Measurements from ENCODE around the gene AFM.

The AFM gene, protein sequence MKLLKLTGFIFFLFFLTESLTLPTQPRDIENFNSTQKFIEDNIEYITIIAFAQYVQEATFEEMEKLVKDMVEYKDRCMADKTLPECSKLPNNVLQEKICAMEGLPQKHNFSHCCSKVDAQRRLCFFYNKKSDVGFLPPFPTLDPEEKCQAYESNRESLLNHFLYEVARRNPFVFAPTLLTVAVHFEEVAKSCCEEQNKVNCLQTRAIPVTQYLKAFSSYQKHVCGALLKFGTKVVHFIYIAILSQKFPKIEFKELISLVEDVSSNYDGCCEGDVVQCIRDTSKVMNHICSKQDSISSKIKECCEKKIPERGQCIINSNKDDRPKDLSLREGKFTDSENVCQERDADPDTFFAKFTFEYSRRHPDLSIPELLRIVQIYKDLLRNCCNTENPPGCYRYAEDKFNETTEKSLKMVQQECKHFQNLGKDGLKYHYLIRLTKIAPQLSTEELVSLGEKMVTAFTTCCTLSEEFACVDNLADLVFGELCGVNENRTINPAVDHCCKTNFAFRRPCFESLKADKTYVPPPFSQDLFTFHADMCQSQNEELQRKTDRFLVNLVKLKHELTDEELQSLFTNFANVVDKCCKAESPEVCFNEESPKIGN

DNA sequence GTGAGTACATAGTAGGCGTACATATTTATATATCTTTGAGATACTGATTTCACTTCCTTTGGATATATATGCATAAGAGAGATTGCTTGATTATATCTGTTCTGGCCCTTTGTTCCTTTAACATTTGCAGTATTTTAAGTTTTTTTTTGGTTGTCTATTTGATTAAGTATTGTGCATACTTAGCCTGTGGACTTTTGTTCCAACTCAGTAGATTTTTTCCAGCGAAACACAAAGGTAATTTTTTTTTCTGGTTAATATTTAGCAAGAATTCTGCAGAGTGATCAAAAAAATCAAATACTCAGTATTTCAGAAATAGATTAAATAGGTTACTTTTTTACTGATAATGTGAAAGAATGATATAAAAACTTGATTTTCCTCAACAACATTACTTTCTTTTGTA lies at the start of gene AFM:
Gene AFM (plus strand): TSS at position 388 of the 400 bp plus-strand sequence. CDS start 31 bp downstream, outside the sequence.
- no peak for DNase-seq

DNA sequence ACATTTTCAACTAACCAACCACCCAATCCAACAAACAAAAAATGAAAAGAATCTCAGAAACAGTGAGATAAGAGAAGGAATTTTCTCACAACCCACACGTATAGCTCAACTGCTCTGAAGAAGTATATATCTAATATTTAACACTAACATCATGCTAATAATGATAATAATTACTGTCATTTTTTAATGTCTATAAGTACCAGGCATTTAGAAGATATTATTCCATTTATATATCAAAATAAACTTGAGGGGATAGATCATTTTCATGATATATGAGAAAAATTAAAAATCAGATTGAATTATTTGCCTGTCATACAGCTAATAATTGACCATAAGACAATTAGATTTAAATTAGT lies 49.8 kb upstream of the AFM start:
- no peak for DNase-seq

DNA sequence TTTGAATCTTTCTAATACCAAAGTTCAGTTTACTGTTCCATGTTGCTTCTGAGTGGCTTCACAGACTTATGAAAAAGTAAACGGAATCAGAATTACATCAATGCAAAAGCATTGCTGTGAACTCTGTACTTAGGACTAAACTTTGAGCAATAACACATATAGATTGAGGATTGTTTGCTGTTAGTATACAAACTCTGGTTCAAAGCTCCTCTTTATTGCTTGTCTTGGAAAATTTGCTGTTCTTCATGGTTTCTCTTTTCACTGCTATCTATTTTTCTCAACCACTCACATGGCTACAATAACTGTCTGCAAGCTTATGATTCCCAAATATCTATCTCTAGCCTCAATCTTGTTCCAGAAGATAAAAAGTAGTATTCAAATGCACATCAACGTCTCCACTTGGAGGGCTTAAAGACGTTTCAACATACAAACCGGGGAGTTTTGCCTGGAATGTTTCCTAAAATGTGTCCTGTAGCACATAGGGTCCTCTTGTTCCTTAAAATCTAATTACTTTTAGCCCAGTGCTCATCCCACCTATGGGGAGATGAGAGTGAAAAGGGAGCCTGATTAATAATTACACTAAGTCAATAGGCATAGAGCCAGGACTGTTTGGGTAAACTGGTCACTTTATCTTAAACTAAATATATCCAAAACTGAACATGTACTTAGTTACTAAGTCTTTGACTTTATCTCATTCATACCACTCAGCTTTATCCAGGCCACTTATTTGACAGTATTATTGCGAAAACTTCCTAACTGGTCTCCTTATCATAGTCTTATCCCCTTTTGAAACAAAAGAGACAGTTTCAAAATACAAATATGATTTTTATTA lies 49.2 kb upstream of the AFM start:
- DNase-seq: no peak

DNA sequence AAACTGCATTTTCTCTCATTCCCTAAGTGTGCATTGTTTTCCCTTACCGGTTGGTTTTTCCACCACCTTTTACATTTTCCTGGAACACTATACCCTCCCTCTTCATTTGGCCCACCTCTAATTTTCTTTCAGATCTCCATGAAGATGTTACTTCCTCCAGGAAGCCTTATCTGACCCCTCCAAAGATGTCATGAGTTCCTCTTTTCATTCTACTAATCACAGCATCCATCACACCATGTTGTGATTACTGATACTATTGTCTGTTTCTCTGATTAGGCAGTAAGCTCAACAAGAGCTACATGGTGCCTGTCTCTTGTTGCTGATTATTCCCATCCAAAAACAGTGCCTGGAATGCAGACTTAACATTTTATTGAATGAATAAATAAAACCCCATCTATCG lies 48.4 kb upstream of the AFM start:
- no peak for DNase-seq

DNA sequence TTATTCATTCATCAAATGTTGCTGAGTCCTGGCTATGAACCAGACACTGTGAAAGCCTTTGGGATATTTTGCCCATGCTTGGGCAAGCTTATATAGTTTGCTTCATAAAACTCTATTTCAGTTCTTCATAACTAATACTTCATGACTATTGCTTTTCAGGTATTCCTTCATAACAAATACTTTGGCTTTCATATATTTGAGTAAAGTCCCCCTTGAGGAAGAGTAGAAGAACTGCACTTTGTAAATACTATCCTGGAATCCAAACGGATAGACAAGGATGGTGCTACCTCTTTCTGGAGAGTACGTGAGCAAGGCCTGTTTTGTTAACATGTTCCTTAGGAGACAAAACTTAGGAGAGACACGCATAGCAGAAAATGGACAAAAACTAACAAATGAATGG lies 47.2 kb upstream of the AFM start:
- DNase-seq: no peak

DNA sequence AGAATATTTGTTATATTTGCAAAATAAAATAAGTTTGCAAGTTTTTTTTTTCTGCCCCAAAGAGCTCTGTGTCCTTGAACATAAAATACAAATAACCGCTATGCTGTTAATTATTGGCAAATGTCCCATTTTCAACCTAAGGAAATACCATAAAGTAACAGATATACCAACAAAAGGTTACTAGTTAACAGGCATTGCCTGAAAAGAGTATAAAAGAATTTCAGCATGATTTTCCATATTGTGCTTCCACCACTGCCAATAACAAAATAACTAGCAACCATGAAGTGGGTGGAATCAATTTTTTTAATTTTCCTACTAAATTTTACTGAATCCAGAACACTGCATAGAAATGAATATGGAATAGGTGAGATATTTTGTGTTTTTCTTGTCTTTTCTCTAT lies 45.6 kb upstream of the AFM start, which contains the start of gene AFP:
Gene AFP (plus strand): TSS at position 238 of the 400 bp plus-strand sequence. CDS start 42 bp downstream, at position 280.
- no peak for DNase-seq

DNA sequence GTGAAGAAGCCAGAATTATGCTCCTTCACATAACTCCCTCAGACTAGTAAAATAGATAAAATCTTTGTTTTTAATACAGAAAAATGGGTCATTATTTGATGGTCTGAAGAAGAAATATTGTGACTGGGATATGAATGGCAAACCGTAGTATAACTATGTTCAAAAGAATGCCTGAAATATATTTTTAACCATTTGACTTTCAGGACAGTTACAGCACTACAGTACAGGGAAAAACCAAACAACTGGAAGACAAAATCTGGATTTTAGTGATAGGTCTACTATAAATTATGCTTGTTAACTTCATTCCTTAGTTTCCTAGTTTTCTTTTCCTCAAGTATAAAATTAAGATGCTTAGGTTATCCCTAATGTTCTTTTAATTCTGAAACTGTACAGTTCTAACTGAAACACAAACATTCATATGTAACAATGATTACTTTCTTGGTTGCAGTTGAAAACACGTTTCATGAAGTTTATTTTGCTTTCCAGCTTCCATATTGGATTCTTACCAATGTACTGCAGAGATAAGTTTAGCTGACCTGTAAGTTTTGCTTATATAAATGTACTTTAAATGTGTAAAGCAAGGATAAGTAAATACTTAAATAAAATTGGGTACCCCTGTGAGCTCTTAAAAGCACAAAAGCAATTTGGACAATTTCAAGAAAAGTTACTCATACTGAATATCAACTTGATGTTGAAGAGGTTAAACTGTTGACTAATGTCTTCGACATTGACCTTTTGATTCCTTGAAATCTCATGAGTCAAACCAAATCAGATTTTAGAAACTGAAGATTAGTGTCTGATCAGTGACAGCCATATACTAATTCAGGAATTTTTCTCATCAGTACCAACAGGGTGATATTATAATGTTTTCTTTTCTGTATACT lies 44.6 kb upstream of the AFM start:
- DNase-seq: no peak

DNA sequence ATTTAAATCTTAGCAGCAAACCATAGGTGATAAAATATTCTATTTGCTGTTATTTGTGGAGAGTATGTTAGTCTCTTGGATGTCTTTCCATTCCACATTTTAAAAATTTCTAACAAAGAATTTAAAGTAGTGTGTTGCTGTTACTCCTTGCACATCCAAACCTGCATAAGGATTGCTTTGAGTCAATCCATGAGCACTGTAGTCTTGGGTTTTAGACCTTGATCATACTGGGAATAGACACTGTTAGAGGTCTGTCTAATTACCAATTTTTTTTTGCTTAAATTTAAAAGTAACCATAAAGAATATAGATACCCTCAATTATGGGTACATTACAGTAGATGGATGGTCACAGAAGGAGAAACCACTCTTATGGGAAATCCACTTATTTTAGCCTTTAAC lies 44.0 kb upstream of the AFM start:
- no peak for DNase-seq

DNA sequence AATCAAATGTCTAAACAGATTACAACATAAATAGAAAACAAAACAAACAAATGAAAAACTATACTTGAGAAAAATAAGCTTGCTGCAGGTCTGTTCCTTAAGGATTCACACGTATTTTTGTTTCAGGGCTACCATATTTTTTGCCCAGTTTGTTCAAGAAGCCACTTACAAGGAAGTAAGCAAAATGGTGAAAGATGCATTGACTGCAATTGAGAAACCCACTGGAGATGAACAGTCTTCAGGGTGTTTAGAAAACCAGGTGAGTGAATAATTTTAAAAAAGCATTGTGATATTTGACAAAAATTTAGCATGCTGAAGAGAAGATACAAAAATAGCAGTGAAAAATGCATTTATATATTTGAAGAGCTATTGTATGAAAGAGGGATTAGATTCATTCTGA lies 43.5 kb upstream of the AFM start:
- no peak for DNase-seq

DNA sequence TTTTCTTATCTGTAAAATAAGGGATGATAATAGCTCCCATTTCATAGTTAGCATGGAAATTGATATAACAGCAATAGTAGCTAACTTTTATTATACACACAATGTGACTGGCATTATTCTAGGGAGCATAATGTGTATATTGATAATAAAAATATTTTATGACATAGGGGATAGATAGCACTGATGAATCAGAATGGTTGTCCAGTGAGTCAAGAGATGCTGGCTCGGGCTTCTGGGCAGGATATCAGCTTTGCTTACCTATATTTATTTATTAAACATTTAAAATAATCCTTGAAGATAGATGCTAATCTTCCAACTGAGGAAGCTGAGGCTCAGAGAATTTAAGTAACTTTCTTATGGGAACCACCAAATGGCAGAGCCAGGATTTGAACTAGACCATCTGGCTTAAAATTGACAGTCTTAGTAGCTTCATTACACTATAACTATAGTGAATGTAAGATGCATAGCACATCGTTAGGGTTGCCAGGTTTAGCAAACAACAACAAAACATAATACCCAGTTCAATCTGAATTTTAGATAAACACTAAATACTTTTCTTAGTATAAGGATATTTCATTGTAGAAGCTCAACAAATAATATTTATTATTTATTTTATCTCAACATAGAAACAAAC lies 42.8 kb upstream of the AFM start:
- DNase-seq: no peak

DNA sequence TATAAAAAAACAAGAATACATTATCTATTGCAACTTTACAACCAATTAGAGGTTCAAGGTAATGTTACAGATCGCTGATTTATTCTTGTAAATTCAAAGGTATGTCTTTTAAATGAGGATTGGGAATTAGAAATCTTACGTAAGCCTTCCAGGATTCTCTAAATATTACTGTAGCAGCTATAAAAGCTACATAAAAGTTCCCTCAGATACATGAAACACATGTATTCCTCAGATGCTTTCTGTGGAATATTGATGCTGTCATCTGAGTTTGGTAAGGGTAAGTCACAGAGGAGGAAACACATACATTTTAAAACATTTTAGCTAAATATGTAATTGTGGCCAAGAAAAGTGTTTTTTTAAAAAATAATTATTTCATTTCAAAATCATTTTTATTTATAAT lies 42.1 kb upstream of the AFM start:
- DNase-seq: no peak

DNA sequence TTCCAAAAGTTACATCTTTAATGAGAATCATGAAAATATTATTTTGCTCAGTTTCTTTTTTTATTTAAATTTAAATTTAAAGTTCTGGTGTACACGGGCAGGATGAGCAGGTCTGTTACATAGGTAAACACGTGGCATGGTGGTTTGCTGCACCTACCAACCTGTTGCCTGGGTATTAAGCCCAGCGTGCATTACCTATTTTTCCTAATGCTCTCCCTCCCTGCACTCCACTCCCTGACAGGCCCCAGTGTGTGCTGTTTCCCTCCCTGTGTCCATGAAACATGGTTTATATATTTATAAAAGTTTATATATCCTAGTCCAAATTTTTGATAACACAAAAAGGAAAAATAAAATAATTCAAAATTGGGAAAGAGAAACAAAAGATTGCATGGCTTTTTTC lies 41.6 kb upstream of the AFM start:
- DNase-seq: no peak

DNA sequence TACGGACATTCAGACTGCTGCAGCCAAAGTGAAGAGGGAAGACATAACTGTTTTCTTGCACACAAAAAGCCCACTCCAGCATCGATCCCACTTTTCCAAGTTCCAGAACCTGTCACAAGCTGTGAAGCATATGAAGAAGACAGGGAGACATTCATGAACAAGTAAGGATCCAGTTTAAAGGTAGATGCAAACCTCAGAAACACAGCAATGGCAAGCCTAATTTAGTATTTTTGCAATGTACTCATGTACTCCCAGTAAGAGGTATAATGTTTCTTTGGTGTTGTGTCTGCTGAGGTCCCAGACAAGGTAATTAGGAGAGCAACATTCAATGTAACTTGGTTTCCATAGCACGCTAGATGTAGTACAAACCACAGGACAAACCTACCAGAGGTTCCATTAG lies 40.9 kb upstream of the AFM start:
- DNase-seq: no peak

DNA sequence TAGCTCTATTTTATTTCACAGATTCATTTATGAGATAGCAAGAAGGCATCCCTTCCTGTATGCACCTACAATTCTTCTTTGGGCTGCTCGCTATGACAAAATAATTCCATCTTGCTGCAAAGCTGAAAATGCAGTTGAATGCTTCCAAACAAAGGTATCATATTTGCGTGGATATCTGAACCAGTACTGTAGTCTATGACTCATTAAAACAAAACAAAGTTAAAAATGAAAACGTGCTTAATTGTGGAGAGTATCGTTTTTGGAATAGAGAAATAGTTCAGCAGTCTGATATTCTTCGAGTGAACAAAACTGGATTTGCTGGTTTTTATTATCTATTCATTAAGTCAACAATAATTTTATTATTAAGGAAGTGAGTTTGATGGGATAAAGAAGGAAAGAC lies 39.3 kb upstream of the AFM start:
- no peak for DNase-seq

DNA sequence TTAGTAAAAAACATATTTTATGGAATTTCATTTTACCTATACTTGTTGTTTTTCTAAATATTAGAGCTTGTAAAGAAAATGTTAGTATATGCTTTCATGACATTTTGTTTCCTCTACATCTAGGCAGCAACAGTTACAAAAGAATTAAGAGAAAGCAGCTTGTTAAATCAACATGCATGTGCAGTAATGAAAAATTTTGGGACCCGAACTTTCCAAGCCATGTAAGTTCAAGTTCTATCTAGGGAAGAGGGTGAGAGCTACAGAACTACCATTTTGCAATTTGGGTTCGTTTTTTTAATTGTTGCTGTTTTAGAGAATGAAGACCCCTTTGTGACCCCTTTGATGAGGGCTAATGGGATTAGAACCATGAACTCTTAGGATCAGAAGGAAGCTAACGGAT lies 38.3 kb upstream of the AFM start:
- no peak for DNase-seq

DNA sequence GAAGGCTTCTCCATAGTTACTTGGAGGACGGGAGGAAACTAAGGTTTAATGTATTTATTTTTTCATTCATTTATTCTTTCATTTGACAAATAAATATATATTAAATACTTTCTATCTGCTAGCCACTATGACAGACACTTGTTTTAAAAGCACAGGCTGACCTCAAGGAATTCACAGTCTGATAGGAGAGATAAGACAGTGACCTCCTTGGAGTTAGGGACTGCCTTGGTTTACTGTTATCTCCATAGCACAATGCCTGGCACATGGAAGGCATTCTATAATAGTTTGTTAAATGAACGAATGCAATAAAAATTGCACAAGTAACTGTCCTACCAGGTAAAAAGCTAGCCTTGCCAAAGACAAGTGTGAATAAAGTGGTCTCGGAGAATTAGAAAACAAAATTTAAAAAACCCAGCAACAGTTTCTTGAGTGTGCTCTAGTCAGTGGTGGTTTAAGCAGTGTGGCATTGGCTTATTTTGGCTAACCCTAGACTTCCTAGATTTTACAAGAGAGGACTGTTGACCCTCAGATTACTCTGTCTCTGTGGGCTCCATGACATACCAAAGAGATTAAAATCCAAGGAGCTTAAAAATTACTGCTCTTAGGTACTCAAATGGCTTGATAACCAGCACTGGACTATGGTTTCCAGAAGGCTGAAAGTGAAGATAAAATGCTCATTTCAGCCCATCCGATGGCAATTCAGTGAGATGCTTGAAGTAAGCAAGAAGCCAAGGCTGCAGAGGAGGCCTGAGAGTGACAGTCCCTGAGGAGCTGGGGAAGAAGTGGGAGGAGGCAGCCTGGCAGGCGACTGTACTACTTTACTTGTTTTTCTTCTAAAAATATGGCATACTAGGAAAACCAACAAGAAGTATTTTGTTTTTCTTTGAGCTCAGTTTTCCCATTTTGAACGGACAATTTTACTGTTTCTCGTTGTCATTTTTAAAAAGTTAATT lies 35.9 kb upstream of the AFM start:
- no peak for DNase-seq

DNA sequence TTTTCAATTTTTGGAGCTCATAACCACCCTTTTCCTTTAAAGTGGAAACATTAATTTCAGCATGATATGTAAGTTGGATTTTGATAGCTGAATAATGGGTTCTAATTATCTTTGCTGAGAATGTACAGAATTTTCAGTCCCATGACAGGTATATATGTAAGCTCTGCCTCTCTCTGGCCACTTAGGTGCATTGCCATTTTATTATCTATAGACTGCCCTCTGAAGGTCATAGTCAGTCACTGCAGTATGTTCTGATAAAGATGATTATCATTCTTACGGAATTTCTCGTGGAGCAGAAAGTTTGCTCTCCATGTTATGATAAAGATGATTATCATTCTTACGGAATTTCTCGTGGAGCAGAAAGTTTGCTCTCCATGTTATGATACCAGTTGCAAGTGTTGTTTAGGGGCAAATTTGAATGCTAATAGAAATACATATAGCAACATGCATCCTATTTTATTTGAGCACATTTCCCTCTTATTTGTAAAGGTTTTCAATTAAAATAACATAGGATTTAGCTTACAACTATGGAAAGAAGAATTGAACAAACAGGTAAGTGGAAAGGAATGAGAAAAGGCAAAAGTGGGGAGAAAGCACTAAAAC lies 35.1 kb upstream of the AFM start:
- no peak for DNase-seq

DNA sequence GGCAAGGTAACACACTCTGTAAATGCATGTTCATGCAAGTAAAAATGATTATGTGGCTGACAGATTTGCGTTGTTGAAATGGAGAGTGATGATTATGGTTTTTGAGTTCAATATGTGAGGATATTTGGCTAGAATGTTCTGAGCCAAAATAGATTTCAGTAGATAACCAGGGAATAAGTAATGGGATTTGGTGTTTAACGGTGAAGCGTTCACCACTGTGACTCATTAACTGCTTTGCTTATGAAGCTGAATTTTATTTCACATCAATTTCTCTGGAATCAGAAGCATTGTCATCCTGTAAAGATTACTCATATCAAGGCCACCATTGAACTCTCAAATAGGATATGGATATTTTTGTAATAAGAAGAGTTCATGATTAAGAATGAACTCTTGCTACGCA lies 33.9 kb upstream of the AFM start:
- no peak for DNase-seq

DNA sequence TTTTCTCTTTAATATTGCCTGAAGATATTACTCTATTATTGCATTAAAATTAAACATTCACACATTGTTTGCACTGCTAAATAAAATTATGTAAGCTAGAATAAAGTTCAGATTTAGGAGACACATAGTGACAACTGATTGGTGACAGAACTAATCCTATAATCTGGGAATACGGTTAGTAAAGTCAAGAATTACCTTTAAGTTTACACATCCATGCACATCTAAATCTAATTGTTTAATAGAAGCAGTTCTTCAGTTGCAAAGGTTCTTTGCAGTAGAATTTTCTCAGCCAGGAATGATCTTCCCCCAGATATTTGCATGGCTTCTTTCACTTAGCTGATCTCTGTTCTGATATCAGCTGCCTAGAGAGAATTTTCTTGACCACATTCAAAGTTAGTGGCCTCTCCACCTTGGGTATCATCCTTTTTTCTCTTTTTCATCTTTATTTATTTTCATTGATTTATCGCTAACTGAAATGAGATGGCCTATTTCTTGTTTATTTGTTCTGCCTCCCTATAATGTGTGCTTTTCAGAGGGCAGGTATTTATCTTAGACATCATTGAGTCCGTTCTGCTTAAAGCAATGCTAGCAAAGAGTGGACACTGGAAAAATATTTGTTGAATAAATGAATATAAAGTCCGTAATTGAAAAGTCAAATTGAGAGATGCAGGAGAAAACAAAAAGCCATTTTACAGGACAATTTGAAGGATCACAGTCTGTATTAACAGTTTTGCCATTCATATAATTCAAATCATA lies 32.9 kb upstream of the AFM start:
- no peak for DNase-seq
